ENCODE data around the gene NAV1. TPM values are rescaled to one million over a fixed set of nuclear protein-coding genes. Genes with fewer than 3 reads are reported as not detected.
A peak's percentile ranks its signal among the peaks of the same experiment; 100 is the strongest.

Gene NAV1
- total and polyA plus RNA-seq, 10 donors: 1.1 to 37.2 (median 20.3) TPM

DNA sequence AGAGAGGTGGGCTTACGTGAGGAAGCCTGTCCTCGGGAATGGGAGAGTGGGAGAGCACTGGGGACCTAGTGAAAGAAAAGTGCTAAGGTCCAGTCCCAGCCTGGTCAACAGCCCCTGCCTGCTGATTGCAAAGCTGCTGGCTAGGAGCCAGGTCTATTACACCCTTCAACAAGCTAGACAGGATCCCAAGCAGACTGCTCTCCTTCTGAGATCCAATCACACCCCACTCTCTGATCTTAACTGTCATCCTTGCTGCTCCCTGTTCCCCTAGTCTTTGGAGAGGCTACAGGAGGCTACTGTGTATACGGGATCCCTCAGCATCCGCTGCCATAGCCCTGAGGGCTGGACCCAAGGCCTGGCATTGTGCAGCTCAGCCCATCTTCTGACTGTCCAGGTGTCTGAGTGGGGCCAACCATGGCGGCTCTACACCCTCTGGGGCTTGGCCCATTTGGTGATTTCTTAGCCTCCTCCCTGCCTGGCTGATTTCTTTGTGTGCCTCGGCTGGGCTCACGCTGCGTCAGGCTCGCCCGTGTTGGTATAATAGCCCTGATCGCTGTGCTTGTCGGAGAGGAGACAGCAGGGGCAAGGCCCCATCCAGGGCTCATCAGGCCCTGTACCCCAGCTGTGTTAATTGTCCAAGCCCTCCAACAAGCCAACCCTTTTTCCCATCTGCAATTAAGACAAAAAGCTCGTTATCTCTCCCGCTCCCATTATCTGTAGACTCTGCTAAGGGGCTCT, 43.9 kb downstream of the NAV1 start:
- TF ChIP-seq POLR2A (IDR thresholded peaks at IDR 0.05): no peak
- WGBS, 5 donors: 89 to 95% (median 92%) methylated on average over 14 of the region's 14 CpGs
- Histone ChIP-seq H3K27me3 (replicated peaks in 1 of 7) (no peaks in the 10 kb centered on the region), H3K27ac (peak overlapping the region in 1 of 8 donors; percentile 19), H3K36me3 (no peaks in the 10 kb centered on the region), H3K4me1 (peaks cover 0 to 22% (median 3%) of the 10 kb centered on the region in 6 donors), H3K4me3 (no peak overlapping the region), H3K9me3 (peaks cover 0 to 1% (median 0%) of the 10 kb centered on the region in 8 donors)
- peak; percentile 51 for DNase-seq
- intact Hi-C loops (cut with DNase I; ENCODE audit: low total_unique reads): no loop called here

- DNase-seq: peak; percentile 11
- 85 to 93% (median 87%) methylated on average over 3 of the region's 3 CpGs for WGBS, 5 donors
- Histone ChIP-seq H3K4me3 (no peak overlapping the region), H3K27me3 (replicated peaks in 1 of 7) (no peaks in the 10 kb centered on the region), H3K9me3 (no peaks in the 10 kb centered on the region), H3K27ac (no peak overlapping the region), H3K4me1 (peaks cover 0 to 22% (median 3%) of the 10 kb centered on the region in 6 donors), H3K36me3 (no peaks in the 10 kb centered on the region)
- TF ChIP-seq POLR2A (IDR thresholded peaks at IDR 0.05) (no peak), POLR2AphosphoS5 (IDR thresholded peaks at IDR 0.05) (no peak)
- TF ChIP-seq, protein P1, sequence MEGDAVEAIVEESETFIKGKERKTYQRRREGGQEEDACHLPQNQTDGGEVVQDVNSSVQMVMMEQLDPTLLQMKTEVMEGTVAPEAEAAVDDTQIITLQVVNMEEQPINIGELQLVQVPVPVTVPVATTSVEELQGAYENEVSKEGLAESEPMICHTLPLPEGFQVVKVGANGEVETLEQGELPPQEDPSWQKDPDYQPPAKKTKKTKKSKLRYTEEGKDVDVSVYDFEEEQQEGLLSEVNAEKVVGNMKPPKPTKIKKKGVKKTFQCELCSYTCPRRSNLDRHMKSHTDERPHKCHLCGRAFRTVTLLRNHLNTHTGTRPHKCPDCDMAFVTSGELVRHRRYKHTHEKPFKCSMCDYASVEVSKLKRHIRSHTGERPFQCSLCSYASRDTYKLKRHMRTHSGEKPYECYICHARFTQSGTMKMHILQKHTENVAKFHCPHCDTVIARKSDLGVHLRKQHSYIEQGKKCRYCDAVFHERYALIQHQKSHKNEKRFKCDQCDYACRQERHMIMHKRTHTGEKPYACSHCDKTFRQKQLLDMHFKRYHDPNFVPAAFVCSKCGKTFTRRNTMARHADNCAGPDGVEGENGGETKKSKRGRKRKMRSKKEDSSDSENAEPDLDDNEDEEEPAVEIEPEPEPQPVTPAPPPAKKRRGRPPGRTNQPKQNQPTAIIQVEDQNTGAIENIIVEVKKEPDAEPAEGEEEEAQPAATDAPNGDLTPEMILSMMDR (IDR thresholded peaks at IDR 0.05 in 8 of 11, conservative IDR thresholded peaks at IDR 0.05 in 3 of 11): no peak
- intact Hi-C loops (cut with DNase I; ENCODE audit: low total_unique reads): no loop called here
Observed at GRCh38 chr1:201583663-201584062, 44.7 kb downstream of the NAV1 start.

DNA sequence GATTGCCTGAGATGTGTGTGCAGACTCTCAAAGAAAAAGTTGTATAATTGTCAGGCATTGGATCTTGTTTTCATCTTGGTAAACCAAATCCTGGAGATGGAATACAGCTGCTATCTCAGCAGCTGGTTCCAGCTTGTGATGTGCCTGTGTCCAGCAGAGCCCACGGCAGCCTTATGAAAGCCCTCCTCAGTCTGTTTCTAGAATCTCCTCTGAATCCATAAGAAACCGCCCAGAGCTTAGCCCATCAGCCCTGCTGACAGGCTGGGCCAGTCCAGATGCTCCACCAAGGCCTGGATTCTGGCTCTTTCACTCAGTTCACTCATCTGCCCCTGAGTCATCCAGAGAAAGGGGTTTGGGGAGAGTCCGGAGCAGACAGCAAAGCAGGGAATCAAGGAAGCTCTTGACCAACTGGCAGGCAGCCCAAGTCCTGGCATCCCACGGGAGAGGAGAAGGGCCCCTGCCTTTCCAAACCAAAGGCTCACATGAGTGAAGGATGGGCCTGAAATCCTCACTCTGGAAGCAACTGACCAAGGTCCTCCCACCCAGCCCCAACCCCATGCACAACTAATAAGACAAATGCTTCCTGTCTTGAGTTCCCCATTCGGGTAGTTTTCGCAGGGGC, 45.7 kb downstream of the NAV1 start:
- H3K9me3 ChIP-seq: no peaks in the 10 kb centered on the region
- H3K27me3 ChIP-seq (replicated peaks in 1 of 7): no peaks in the 10 kb centered on the region
- intact Hi-C loops (cut with DNase I; ENCODE audit: low total_unique reads): no loop called here
- peak; percentile 52 for DNase-seq
- peaks cover 0 to 22% (median 3%) of the 10 kb centered on the region in 6 donors for H3K4me1 ChIP-seq
- WGBS, 5 donors: 39 to 69% (median 56%) methylated on average over 5 to 6 of the region's 6 CpGs
- H3K27ac ChIP-seq: no peak overlapping the region
- no peaks in the 10 kb centered on the region for H3K36me3 ChIP-seq
- no peak overlapping the region for H3K4me3 ChIP-seq
- TF ChIP-seq, protein P1 (IDR thresholded peaks at IDR 0.05 in 8 of 11, conservative IDR thresholded peaks at IDR 0.05 in 3 of 11): no peak
- TF ChIP-seq POLR2AphosphoS5 (IDR thresholded peaks at IDR 0.05): peak in 1 of 3 donors; percentile 9

DNA sequence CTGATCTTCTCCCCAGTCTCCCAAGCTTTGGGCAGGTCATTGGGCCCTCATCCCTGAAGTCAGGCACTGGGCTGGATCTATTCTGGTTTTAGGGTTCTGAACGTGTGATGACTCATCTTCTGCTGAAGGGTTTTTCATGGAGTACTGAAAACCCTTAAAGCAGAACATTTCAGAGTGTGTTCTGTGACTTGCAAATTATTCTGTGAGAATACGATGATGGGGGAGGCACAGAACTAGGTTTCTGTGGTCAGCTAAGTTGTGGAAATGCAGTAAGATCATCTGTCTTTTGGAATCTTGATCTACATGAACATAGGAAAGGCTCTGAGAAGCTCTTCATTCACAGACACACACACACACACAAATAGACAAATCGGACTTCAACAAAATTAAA, 46.2 kb downstream of the NAV1 start:
- TF ChIP-seq POLR2AphosphoS5 (IDR thresholded peaks at IDR 0.05): no peak
- Histone ChIP-seq H3K27ac (no peak overlapping the region), H3K9me3 (no peaks in the 10 kb centered on the region), H3K27me3 (replicated peaks in 1 of 7) (no peaks in the 10 kb centered on the region), H3K4me3 (no peak overlapping the region), H3K36me3 (no peaks in the 10 kb centered on the region), H3K4me1 (peaks cover 0 to 22% (median 3%) of the 10 kb centered on the region in 6 donors)
- WGBS, 5 donors: 53 to 69% (median 54%) methylated on average over 3 of the region's 3 CpGs
- intact Hi-C loops (cut with DNase I; ENCODE audit: low total_unique reads): no loop called here
- DNase-seq: no peak

- intact Hi-C loops (cut with DNase I; ENCODE audit: low total_unique reads): no loop called here
- H3K9me3 ChIP-seq: no peaks in the 10 kb centered on the region
- peaks cover 0 to 22% (median 3%) of the 10 kb centered on the region in 6 donors for H3K4me1 ChIP-seq
- H3K4me3 ChIP-seq: no peak overlapping the region
- no peaks in the 10 kb centered on the region for H3K27me3 ChIP-seq (replicated peaks in 1 of 7)
- no peaks in the 10 kb centered on the region for H3K36me3 ChIP-seq
- TF ChIP-seq, protein P1 (IDR thresholded peaks at IDR 0.05 in 8 of 11, conservative IDR thresholded peaks at IDR 0.05 in 3 of 11): no peak
- TF ChIP-seq POLR2A (IDR thresholded peaks at IDR 0.05): no peak
- H3K27ac ChIP-seq: no peak overlapping the region
- no peak for DNase-seq
- 66 to 72% (median 68%) methylated on average over 3 of the region's 3 CpGs for WGBS, 5 donors
Observed at GRCh38 chr1:201585901-201586300, 47.0 kb downstream of the NAV1 start.

All from spleen (tissue), 11 donors.